GM19452 (cell line): ENCODE data around the gene TNFSF8.

ENCODE experiments used
- ATAC-seq: cut with Tn5 transposase; IDR thresholded peaks from one replicate; pipeline ENCODE4 v1.9.1; 2021; ENCODE audit not compliant: unreplicated experiment

Gene TNFSF8

DNA sequence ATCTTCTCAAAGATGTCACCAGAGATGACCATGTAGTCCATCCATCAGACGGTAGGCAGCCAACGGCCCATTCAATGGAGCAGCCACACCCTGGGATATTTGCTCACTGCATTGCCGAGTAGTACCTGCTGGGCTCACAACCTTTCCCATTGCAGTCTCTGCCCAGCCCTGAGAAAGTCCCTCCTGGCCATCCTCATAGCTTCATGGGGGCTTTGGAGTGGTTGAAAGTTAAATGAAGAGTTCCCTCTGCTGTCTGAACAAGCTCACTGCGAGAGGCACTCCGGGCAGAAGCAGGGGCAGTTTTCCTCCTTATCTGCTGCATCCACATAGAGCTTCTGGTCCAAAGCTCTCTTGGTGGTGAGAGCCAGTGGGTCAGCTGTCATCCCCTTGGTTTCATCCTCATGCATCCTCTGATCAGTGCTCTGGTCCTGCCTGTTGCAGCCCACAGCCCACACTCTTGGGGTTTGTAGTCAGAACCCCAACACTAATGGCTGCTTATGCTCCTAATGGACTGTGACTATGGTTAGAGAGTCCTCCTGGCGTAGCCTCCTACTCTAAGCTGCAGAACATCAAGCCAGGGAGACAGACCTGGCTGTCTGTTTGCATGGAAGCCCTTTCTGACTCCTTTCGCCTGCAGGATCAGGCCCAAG is 23.3 kb downstream of the TNFSF8 start:
- ATAC-seq: no peak

DNA sequence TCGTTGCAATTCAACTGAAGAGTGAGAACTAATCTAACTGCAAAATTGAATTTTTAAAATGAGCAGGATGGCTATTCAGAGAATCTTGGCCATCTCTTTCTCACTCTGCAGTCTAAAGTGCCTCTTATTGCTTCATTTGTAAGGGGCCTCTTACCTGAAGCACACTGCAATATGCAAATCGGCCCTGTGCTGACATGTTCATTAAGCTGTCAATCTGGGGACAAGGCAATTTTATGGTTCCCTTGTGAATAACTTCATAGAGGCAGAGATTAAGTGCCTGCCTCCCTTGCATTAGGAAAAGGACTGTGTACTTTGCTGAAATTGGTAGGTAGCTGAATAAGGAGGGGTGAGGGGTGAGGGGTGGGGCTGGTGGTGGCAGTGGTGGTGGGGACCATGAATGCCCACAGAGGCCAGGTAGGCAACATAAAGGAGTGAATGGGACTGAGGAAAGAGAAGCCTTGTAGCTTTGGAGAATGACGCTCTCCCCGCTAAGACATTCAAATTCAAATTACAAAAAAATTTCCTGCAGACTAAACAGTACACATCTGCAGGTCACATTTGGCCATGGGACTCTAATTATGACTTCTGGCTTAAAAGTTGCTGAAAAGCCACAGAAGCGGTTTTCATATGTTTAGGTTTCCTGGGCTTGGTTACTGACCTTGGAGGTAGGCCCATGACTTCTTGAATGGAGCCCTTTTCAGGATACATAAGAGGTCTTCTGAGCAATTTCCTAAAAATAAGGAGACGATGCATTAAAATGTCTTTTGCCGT is 25.0 kb downstream of the TNFSF8 start:
- ATAC-seq: no peak

DNA sequence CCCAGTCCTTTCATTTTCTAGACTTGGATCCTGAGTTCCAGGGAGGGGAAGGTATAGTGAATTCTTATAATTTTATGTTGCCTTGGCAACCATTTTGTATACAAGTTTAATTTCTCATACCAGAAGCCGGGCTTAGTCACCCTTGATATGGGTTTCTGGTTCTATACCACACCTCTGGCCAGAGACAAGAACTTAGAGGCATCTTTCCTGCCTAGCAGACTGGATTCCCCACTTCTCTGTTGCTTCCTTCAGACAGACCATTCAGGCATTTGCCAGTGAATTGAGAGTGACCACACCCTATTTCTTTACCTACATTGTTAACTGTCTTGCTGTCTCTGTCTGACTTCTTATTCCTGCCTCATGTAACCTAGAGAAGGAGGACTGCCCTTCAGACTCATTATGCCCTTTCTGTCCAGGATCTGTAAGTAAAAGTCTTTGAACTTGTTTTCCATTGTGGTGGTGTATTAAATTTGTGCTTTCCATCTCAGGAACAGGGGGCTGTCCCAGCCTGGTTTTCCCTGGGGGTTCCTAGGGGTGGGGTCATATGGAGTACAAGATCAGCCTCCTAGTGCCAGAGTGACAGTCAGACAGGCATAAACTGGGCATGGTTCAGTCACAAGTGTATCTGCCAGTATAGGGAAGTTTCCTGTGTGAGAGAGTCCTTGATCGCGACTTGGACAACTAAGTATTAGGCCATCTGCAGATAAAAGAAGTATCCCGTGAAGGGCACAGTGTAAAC is 27.4 kb downstream of the TNFSF8 start:
- no peak for ATAC-seq

DNA sequence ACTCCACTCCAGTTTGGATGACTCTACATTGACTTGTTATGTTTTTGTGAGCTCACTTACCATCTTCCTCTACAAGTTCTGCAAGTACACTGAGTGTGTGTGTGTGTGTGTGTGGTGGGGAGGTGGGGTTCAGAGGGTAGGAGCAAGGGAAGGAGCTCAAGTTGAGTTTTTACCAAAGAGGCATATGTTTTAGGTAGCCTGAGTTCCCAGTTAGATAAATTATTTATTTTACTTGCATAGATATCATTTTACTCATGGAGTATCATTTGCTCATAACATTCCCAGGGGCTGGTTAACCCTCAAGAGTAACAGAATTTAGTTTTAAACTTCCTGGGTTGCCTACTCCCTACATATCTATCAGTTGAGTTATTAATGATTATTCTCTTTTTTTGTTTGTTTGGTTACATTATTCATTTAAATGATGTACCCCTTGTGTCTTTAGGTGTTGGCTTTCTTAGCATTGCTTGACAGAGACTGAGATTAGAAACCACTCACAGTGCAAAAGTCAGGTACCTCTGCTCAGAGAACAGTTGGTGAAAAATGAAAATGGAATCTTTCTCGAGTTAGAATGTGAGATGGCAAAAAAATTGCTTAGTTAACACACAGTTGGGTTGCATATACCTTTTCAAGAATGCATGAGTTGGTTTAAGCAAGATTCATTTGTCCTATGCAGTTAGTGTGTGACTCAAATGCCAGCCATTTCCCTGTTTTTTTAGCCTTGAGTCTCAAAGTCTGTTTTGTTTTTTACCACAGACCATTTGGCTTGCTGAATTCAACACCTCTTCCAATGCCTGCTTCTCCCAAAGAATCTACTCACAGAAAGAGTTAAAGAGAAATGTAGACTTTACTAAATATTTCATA is 29.2 kb downstream of the TNFSF8 start:
- no peak for ATAC-seq

DNA sequence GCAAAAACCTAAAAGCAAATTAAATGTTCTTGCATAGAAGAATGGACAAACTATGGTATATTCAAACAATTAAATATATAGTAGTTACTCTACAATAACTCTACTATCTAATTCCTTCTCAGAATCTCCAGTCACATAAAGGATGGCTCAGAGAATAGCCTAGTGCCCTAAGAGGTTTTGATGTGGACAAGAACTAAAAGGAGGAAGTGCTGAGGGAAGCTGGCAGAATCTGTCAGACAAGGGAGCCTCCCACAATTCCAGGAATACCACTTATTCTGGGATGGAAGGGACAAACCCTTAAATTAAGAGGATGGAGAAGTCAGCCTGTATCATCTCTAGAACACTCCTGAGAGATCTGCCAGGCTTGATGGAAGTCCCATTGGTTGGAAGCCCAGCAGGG is 30.4 kb downstream of the TNFSF8 start:
- ATAC-seq: no peak

DNA sequence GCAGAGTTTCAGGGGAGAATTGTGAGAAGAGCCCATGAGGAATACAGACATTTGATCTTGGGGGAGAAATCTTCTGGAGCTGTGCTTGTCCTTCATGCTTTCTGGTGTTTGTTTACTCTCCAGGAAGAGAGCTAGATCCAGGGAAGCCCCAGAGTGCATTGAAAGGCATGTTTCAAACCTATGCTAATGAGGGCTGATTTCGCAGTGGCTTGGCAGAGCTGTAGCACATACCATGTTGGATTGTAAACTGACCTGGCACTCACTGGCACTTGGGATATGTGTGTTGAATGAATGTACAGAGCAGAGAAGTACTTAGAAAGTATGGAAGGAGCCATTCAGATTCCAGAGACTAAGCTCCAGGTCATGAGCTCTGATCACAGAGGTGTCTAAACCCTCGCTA is 30.9 kb downstream of the TNFSF8 start:
- no peak for ATAC-seq

DNA sequence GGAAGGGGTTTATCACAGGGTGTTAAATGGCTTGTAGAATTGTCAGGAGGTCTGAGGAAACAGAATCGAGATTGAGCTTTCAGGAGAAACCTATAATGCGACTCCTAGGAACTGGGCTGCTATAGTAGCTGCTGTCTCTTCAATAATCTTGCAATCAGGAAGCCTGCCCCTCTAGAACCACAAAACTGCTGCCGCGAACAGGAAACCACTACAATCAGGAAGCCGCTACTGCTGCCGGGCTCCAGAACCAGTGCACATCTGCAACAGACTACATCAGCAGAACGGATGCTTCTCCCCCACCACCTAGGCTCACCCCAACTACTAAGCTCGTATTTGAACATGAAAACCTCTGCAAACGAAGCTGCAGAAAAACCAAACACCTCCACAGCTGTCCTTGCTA is 31.6 kb downstream of the TNFSF8 start:
- ATAC-seq: peak; percentile 69

DNA sequence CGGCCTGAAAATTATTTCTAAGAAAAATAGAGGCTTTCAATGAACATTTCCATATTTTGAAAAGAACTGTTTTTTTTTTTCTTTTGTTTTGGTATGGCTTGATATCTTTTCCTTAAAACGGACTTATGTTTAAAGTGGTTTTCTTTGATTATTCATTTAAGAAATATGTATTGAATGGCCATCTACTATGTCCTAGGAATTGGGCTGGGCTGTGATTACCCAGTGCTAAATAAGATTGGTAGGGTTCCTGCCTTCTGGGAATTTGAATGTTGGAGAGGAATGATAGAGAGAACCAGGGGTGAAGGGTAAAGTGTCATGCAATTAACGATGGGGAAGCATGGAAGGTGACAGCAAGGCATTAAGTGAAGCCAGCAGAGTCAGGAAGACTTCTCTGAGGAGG is 33.2 kb downstream of the TNFSF8 start:
- no peak for ATAC-seq

DNA sequence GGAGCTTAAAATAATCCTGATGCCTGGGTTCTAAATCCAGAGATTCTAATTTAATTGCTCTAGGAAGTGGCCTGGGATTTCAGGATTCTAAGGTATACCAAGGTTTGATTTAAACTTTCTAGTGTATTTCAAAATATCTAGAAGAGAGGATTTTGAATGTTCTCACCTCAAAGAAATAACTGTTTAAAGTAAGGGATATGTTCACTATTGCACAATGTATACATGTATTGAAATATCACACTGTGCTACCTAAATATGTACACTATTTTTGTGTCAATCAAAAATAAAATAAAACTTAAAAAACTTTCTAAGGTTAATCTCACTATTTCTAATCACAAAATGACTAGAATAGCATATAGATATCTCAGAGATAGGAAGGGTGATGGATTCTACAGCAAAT is 34.0 kb downstream of the TNFSF8 start:
- no peak for ATAC-seq

DNA sequence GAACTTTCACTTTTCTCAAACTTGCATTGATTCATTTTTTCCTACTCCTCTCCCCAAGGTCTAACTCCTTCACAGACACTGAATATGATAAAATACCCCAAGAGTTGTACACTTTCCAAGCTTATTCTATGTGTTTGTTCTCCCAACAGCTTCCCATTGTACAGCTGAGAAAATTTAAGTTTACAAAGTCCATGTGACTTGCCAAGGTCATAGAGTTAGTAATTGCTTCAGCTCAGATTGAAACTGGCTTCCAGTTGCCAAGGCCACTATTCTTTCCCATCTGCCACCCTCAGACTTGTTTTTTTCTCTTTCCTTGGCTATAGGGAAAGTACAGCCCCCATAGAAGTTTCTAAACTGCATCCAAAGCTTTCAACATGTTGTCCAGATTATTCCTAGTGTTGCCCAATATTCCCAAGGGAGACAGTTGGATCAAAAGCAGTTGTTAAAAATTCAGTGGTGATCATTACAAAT is 34.8 kb downstream of the TNFSF8 start:
- no peak for ATAC-seq

DNA sequence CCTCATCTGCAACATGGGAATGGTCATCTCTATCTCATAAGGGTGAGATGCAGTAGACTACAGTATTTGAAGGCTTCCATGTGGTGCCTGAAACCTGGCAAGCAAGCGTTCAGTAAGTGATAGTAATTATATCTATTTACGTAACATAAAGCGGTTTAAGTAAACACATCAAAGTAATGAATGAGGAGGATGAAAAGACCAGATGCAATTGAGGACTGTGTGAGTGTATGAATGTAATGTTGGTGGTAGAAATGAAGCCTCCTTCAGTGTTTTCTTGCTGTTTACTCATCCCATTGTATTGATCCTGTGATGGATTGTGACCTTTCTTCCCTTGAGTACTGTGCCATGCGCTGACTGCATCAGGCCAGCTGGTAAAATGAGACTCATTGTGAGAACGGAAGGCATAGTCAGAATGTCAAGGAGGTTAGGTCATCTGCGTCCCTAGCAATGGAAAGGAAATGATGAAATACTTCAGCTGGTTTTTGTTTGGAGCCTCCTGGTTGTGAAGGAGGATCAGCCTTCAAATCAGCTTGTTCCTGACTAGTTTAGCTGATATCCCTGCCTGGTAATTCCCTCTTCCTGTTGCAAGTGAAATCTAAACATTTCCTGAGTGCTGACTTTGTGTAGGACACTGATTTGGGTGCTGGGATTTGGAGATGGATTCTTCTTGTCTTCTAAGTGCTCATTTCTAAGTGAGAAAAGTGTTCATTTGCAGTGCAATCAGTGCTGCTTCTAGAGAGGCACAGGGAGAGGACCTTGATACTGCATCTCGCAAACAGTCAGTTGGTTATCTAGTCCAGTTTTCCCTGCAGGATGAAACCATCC is 35.6 kb downstream of the TNFSF8 start:
- no peak for ATAC-seq

DNA sequence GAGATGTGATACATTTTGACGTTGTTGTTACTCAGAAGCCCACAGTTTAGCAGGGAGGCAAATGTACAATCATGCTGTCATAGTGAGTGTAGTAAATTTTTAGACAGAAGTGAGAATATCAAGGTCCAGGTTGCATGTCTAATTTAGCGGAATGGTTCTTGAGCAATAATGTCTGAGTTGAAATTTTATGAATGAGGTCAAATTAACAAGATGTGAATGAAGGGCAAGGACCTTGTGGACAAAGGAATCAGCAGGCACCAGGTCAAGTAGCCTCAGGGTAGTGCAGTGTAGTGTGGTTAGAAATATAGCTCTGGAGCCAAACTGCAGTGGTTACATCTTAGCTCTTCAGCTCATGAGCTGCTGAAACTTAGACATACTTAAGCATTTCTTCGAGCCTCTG is 36.2 kb downstream of the TNFSF8 start:
- no peak for ATAC-seq

DNA sequence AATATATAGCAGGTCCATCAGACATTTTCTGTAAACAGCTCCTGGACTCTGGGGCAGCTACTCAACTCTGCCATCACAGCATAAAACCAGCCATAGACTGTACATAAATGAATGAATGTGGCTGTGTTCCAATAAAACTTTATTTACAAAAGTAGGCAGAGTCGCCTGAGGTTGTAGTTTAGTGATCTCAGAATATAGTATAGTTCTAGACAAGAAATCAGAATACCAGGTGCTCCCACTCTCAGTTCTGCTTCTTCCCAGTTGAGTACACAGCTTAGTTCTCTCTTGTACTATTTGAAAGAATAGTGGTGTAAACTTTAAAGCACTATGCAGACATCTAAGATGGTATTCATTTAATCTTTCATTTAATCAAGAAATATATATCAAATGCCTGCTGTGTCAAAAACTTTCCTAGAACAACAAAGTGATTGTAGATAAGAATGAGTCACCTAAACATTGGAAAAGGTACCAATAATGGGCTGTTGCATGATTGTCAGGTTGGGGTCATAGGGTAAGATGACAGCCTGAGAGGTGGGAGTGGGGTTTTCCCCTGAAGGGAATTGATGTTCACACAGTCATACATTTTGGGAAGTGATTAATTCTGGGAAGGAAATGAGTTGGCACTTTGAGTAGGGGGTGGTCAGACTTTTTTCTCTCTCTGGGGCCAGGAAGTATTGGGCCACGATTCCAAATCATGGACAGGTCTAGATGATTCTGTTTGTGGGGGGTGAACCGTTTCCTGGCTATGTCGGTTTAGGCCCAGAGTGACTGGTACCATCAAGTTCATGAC is 37.0 kb downstream of the TNFSF8 start:
- no peak for ATAC-seq

DNA sequence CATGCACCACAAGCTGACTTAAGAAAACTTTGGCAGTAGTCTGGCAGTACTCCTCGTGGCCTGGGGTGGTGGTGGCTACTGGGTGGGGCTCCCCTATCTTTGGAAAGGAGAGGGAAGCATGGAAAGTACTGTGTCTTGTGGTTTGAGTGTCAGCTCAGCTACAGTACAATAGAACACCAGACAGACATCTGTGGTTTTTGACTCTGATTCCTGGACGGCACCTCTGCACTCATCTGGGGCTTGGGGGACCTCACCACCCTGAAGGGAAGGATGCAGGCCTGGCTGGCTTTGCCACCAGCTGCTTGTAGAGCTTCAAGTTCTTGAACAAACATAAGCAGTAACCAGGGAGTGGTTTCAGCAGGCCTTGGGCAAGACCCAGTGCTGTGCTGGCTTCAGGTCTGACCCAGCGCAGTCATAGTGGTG is 40.6 kb downstream of the TNFSF8 start:
- ATAC-seq: no peak

DNA sequence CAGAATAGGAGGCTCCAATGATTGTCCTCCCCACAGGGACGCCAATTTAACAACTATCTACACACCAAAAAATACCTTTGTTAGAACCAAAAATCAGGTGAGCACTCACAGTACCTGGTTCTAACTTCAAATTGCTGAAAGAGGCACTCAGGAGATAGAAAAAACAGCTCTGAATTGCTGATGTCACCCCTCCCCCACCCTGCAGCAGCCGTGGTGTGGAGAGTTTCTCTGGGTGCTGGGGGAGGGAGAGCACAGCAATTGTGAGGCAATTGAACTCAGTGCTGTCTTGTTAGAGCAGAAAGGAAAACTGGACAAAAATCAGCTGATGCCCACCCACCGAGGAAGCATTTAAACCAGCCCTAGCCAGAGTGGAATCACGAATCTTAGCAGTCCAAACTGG is 41.8 kb downstream of the TNFSF8 start:
- no peak for ATAC-seq

DNA sequence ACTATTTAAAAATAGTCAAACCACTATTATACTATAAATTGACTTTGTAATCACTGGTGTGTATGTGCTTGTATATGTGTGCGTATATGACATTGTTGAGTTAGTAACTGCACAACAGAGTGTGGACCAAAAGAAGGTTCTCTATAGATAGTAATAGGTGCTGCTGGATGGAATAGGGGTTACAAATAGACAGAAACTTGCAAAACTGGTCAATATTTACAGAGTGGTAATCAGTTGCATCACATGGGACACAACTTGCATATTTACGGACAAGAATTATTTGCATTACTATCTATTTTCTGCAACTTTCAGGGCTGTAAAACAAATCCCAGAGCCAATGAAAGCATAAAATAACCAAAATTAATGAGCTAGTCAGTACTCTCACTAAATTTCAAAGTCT is 42.4 kb downstream of the TNFSF8 start:
- ATAC-seq: no peak

DNA sequence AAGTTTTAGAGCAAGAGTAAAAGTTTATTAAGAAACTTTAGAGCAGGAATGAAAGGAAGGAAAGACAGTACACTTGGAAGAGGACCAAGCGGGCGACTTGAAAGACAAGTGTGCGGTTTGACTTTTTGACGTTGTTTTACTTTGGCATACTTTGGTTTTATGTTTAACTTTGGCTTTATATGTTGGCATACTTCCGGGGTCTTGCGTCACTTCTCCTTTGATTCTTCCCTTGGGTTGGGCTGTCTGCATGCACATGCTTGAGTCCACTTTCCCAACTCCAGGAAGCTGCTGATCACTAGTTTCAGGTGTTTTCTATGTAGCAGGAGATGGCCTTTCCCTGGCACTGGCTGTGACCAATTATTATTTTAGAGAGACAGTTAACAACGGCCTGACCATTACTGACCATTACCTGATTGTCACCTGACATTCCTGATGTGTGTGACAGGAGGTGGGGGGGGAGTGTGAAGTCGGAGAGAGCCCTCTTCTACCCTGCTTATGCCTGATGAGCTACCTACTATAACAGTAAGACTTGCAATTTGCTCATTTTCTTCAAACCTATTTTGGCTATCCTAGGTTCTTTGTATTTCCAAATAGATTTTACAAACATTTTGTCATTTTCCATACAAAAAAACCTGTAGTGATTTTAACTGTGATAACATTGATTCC is 45.5 kb downstream of the TNFSF8 start:
- no peak for ATAC-seq

DNA sequence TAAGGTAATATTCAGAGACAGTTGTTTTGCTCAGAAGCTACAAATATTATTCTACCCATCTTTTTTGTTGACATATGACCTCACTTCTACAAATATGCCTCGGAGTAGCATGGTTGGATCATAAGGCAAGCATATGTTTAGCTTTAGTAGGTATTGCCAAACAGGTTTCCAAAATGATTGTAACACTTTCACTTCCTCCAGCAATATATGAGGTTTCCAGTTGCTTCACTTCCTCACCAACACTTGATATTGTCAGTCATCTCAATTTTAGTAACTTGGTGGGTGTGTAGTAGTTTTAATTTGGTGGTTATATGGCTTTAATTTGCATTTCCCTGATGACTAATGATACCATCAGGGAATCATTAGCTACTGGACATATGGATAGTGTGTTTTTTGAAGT is 46.7 kb downstream of the TNFSF8 start:
- ATAC-seq: no peak

DNA sequence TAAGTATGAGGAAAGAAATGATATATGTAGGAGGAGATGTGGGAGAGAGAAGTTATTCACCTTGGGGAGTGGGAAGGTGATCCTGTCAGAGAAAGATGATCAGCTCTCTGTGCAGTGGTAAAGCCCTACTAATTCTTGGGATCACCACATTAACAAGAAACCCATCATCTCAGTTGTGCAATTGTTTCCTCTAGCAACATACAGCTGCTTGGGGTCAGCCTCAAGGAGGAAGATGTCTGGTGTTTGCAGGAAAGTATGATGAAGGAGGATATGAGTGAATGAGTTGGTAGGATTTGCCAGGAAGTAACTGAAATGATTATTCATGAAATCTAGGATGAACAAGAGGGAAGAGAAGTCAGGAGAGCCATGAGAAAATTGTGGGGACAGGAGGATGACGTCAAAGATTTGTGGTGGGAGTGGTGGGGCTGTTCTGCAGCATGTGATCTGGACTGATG is 50.1 kb downstream of the TNFSF8 start:
- ATAC-seq: no peak
